CD4-positive, alpha-beta T cell treated with Interleukin-10 for 1 hour (primary cell): Measurements from ENCODE around the gene TPI1.
"Not testable (repeated sequence)": the region's sequence is repeated elsewhere in the genome, so short reads cannot be mapped to it uniquely, and the experiment has no call there.

Experiments
- DNase-seq: peaks from one replicate; pipeline ENCODE4 v3.0.0-alpha.2; 2020

Gene TPI1

DNA sequence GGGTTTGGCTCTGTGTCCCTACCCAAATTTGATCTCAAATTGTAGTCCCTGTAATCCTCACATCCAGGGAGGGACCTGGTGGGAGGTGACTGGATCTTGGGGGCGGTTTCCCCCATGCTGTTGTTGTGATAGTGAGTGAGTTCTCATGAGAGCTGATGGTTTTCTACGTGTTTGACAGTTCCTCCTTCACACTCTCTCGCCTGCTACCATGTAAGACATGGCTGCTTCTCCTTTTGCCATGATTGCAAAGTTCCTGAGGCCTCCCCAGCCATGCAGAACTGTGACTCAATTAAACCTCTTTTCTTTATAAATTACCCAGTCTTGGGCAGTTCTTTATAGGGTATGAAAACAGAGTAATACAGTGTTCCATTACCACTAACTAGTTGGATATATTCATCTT lies 27.0 kb downstream of the TPI1 start:
- no peak for DNase-seq

DNA sequence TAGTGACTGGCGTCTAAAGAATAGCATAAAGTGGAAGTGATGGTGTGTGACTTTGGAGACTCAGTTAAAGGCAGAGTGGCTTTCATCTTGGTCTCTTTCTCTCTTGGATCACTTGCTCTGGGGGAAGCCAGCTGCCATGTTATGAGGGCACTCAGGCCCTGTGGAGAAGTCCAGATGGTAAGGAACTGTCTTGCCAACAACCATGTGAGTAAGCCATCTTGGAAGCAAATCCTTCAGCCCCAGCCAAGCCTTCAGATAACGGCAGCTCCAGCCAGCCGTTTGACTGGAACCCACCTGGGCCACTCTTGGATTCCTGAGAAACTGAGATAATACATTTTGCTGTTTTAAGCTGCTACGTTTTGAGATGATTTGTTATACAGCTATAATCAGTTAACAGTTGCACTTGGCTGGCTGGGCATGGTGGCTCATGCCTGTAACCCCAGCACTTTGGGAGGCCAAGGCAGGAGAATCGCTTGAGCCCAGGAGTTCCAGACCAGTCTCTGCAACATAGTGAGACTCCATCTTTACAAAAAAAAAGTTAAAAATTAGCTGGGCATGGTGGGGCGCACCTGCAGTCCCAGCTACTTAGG lies 29.6 kb downstream of the TPI1 start:
- no peak for DNase-seq

DNA sequence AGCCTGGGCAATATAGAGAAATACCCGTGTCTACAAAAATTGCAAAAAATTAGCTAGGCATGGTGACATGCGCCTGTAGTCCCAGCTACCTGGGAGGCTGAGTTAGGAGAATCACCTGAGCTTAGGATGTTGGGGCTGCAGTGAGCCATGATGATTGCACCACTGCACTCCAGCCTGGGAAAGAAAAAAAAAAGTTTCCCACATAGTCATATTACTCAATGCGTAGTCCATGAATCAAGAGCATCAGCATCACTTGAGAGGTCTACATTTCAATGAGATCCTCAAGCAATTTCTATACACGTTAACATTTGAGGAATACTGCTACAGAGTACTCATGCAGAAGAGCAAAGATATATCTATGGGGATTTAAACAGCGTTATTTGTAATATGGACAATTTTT lies 32.1 kb downstream of the TPI1 start:
- DNase-seq = no peak

DNA sequence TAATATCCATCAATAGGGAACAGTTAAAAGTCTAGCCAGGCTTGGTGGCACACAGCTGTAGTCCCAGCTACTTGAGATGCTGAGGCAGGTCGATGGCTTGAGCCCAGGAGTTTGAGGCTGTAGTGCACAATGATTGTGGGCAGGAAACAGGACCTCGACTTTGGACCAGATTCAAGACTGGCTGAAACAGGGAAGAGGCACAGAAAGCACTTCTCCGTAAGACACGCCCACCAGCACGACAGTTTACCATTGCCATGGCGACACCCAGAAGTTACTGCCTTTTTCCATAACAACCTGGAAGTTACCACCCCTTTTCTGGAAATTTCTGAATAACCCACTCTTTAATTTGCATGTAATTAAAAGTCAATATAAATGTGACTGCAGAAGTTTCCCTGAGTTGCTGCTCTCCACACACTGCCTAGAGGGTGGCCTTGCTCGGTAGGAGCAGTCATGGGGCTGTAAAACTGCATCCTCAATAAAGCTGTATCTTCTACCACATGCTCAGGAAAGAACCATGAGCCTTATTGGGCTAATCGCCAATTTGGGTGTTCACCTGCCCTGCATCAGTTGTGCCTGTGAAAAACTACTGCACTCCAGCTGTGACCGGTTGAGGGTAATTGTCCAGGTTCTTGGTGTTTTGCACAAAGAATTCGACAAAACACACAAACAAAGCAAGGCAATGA lies 32.6 kb downstream of the TPI1 start:
- DNase-seq = peak; percentile 44

DNA sequence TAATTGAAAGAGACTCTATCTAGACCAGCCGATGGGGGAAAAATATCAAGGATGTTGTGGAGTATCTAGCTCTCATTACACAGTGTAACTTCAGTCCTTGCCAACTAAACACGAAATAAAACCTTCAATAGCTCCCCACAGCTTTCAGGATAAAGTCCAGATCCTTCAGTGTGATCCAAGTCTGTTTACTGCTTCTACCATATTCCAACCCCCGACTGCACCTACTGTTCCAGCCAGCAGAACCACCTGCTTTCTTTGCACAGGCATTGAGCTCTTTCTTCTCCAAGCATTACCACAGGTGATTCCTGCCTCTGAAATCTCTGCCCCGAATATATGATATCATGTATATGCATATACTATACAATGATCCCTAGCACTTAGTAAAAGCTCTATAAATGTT lies 35.1 kb downstream of the TPI1 start:
- no peak for DNase-seq

DNA sequence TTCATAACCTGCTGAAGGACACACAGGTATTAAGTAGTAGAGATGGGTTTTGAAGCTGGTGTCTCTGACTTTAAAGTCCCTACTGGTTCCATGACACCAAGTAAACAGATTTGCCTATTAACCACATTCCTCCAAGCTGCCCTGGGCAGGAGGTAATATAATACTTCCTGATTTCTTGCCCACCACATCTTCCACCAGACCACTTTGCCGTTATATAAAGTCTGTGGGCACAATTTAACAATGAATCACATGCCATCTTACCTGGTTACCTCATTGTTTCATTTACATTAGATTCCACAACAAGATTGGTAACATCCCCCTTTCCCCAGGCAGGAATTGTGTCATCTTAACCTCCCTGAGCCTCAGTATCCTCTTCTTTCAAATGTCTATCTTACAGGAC lies 36.4 kb downstream of the TPI1 start:
- no peak for DNase-seq

DNA sequence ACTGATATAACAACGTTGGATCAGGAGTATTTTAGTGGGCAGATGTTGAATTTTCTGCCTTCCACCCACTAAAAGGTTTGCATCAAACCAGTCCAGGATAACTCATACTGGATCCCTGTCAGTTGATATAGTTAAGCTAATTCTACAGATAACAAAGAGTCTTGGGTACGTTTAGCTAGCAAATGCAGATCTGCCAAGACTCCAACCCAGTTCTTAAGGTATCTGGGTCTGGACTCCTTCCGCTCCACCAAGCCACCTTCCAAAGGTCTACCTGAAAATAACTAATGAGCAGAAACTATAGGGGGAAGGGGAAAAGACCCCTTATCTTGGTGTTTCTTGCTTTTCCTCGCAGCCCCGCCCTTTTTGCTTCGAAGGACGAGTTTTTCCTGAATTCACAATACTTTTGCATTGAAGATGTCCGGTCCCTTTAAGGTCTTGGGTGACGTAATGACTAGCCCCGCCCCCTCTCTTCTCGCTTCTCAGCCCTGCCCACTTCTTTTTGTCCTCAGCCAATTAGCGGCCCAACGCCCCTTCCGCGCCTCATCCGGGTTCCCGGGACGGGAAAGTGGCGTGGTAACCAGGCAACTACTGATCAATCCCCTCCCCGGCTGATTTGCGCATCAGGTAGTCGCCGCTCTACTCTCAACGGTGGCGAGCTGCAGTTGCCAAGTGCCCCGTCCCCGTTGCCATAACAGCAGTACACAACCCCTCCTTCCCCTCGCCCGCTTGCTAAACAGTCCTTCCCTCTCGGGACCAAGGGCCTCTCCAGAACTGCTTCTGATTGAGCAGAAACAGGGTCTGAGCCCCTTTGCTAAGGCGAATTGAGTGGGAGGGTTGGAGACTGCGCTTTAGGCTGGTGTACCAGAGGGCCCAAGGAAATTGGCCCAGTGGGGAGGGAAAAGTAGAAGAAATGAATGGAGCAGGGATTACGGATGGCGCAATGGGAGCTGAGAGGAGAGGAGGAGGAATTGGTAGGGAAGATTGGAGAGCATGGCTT lies 37.2 kb downstream of the TPI1 start, which contains the start of gene LRRC23:
LRRC23 (plus strand) TSS at position 543 of the 997 bp plus-strand sequence. CDS start 812 bp downstream, outside the sequence.
- DNase-seq = peak; percentile 99

DNA sequence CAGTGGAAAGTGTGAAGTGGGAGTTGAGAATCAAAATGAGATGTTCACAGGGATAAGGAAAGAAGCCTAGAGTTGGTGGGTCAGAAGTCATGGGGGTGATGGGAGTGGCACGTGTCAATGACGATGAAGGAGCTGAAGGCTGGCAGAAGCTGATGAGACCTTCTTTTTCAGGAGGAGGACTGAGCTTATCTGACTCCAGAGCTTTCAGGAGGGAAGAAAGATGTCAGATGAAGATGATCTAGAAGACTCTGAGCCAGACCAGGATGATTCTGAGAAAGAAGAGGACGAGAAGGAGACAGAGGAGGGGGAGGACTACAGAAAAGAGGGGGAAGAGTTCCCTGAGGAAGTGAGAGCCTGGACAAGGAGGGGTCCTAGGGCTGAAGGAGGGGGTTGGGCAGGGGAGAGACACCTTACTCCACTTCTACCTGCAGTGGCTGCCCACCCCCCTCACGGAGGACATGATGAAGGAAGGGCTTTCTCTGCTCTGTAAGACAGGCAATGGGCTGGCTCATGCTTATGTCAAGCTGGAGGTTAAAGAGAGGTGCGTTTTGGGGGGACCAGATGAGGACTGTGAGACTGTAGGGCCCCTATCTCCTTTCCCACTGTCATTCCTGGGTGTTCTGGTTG lies 38.2 kb downstream of the TPI1 start:
- DNase-seq = no peak

DNA sequence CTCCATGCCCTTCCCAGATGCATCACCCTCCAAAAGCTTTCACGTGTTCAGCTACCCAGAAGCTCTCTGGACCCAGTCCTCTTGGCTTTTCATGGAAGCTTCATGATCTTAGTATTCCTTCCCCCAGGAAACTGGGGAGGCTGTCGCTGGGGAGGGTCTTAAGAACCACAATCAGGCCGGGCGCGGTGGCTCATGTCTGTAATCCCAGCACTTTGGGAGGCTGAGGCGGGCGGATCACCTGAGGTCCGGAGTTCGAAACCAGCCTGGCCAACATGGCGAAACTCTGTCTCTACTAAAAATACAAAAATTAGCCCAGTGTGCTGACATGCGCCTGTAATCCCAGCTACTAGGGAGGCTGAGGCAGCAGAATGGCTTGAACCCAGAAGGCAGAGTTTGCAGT lies 40.8 kb downstream of the TPI1 start:
- DNase-seq = not testable (repeated sequence)

DNA sequence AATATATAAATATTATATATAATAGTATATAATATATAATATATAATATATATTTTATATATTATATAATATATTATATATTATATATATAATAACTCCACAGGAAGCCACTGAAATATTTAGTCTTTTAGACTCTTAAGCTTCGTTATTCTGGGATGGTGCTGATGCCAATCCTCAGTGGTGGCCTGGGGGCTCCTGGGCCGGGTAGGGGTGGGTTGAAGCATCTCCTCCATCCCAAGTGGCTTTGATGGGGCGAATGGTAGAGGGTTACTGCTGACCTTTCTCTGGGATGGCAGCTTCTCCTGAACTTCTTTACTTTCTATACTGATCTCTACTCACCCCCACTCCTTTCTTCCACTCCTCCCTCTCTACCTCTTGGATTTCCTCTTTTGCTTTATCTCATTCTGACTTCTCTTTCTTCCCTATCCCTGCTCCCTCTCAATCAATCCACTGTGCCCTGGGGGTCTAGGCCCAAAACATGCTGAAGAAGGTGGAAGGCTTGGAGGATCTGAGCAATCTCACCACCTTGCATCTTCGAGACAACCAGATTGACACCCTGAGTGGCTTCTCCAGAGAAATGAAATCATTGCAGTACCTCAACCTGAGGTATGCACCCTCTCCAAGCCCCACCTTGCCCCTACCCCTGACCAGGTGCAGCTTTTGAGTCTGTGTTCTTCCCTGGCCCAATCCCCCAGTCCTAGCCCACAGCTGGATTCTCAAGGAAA lies 42.3 kb downstream of the TPI1 start:
- DNase-seq = no peak

DNA sequence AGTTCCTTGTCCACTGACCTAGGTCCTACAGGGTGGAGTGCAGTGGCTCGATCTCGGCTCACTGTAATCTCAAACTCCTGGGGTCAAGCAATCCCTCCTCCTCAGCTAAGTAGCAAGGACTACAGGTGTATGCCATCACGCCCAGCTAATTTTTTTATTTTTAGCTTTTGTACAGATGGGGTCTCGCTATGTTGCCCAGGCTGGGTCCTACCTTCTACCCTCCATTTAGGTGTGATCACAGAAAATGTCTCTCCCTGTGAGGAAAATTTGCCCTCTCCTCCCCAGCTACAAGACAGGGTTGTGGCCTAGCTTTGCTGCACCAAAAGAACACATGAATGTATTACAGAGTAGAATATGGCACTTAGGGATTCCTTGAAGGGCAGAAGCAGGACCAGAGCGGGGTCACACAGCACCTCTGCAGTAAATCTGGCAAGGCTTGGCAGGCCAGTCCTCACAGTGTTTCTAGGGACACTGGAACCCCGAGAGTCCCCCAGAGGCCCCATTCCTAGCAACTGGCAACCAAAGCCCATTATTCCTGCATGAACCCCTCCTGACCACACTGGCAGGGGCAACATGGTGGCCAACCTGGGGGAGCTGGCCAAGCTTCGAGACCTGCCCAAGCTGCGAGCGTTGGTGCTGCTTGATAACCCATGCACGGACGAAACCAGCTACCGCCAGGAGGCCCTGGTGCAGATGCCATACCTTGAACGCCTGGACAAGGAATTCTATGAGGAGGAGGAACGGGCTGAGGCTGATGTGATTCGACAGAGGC lies 45.0 kb downstream of the TPI1 start:
- no peak for DNase-seq

DNA sequence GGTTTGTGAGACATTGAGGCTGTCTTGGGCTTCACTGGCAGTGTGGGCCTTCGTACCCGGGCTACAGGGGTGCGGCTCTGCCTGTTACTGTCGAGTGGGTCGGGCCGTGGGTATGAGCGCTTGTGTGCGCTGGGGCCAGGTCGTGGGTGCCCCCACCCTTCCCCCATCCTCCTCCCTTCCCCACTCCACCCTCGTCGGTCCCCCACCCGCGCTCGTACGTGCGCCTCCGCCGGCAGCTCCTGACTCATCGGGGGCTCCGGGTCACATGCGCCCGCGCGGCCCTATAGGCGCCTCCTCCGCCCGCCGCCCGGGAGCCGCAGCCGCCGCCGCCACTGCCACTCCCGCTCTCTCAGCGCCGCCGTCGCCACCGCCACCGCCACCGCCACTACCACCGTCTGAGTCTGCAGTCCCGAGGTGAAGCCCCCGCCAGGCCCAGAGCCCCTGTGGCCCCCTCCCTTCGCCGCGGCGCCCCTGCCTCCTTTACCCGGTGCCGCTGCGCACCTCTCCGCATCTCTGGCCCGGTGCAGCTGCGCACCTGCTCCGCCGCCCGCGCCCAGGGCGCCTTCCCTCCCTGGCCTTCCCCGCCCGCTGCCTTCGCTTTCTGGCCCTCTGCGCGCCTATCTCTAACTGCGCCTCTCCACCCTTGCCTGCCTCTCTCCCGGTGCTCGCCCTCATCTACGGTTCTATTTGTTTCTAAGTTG lies 47.1 kb downstream of the TPI1 start, which contains the start of gene ENO2:
ENO2 (plus strand) TSS at position 335 of the 701 bp plus-strand sequence. CDS start 1,253 bp downstream, outside the sequence.
- DNase-seq = peak; percentile 88

DNA sequence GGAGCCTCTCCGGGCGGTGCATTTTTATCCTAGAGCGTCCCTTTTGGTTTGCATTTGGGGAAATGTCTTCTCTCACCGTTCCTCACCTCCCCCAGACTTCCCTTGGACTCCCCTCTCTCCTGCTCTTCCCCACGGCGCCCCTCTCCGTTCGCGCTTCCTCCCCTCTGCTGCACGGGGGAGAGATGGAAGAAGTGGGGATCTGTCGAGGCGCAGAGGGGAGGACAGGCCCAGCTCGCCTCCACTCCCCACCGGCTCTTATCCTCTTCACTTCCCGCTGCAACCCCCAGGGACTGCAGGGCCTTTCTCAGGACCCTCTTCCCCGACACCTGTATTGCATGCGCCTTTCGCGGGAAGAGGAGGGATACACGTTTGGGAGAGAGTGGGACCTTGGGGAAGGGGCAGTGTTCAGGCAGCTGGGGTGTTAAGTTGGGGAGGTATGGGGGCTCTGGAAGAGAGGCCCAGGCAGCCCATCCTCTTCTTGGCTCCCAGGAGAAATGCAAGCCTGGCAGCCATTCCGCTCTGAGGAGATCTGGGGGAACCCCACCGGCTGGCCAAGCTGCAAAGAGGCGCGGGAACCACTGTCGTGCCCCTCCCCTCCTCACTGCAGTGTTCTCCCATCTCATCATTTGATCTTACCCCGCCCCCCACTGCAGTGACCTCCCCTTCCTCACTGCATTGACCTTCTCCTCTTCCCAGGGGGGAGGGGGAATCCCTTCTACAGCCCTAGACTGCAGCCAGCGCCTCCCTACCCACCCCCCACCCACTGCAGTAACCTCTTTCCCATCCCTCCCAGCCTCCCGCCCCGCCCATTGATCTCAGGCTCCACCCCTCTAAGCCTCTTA lies 47.8 kb downstream of the TPI1 start:
- no peak for DNase-seq

DNA sequence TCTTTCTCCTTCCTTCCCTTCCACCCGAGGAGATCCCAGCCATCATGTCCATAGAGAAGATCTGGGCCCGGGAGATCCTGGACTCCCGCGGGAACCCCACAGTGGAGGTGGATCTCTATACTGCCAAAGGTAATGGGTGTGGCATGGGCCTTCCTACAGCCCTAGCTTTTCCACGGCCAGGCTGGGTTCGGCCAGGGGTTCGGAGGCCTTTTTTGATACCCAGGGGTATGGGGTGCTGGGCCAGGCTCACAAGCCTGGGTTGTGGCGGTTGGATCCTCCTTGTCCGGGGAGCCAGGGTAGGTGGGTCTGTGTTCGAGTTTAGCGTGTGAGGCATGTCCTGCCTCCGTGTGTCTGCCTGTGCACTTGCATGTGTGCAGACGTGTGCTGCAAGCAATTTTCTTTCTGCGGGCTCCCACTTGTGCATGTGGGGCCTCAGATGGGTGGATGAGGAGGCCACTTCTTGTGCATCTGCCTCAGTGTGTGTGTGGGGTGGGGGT lies 48.5 kb downstream of the TPI1 start:
- no peak for DNase-seq

DNA sequence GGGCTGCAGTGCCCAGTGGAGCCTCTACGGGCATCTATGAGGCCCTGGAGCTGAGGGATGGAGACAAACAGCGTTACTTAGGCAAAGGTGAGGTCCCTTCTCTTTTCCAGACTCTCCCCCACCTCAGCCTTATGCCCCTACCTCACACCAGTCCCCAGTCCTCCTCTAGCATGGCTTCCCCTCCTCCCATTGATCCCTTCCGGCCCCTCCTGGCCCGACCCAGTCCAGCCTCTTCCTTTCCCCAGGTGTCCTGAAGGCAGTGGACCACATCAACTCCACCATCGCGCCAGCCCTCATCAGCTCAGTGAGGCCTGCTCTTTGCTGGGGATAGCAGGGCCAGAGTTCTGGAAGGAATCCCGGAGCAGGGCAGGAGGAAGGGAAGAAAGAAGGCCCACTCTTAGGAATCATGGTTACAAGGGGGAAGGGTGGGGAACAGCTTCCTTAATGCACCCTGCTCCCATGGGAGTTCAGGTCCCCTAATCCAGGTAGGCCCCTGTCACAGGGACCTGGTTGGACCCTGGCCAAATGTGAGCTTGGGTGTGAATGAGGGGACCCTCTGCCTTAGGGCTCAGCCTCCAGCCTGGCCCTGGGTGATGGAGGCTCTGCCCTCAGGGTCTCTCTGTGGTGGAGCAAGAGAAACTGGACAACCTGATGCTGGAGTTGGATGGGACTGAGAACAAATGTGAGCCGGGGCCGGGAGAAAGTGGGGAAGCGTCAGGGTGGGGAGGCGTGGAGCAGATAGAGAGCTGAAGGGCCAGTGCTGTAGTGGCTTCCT lies 49.3 kb downstream of the TPI1 start:
- no peak for DNase-seq

DNA sequence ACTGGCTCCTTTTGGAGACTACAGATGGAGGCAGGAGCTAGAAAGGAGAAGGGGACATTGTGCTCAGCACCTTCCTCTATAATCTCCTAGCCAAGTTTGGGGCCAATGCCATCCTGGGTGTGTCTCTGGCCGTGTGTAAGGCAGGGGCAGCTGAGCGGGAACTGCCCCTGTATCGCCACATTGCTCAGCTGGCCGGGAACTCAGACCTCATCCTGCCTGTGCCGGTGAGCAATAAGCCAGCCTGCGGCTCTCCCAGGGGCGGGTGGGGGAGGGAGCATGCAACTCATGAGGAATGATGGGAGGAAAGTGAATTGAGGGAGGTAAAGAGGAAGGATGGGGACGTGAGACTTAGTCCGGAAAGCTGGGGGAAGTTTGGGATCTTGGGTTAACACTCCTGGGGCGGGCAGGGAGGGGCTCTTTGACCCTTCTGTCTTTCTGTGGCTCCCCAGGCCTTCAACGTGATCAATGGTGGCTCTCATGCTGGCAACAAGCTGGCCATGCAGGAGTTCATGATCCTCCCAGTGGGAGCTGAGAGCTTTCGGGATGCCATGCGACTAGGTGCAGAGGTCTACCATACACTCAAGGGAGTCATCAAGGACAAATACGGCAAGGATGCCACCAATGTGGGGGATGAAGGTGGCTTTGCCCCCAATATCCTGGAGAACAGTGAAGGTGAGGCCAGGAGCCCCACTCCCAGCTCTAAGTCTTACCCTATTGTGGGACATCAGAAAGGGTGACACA lies 50.3 kb downstream of the TPI1 start:
- no peak for DNase-seq

DNA sequence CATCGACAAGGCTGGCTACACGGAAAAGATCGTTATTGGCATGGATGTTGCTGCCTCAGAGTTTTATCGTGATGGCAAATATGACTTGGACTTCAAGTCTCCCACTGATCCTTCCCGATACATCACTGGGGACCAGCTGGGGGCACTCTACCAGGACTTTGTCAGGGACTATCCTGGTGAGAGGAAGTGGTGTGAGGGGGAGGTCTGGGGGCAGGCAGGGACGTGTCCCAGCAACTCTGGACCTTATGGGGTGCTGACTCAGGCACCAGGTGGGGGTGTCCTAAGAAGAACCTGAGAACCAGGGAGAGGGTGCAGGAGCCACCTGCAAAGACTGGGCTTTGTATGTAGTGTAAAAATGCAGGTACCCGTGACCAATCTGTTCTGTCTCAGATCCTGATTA lies 52.3 kb downstream of the TPI1 start:
- no peak for DNase-seq
